PC-3 (cell line): Measurements from ENCODE around the gene AMD1. TPM values are rescaled to one million over a fixed set of nuclear protein-coding genes. Genes with fewer than 3 reads are reported as not detected.

ENCODE experiments used
- ATAC-seq: fragments of 200-7000 bp; cut with Tn5 transposase; 2 replicates; pipeline ENCODE4 v1.9.1; 2020; ENCODE audit warnings: mild to moderate bottlenecking, moderate library complexity
- BruUV-seq: library from RNA; stranded (reverse); fragments of 400-500 nt; replicated peaks from 2 replicates; lab custom pipeline; 2021; lab: Mats Ljungman, UMichigan
- CTCF ChIA-PET: fragments of 300-600 bp; sonication (Branson Sonifier 250); formaldehyde crosslinking; loops from one replicate; lab custom pipeline; 2022; ENCODE audit warnings: antibody characterized with exemption; lab: Charles Lee
- POLR2A ChIA-PET: fragments of 300-600 bp; sonication (Branson Sonifier 250); formaldehyde crosslinking; loops from one replicate; lab custom pipeline; 2022; ENCODE audit warnings: antibody characterized with exemption; ENCODE audit not compliant: unreplicated experiment; lab: Charles Lee
- DNase-seq: peaks from one replicate; pipeline ENCODE4 v3.0.0-alpha.2; 2015
- H2AFZ ChIP-seq: fragments of 300-600 bp; sonication (generic); 2 replicates; pipeline ENCODE4 v1.6.0; 2016; ENCODE audit warnings: antibody characterized with exemption, low read length
- H3F3A ChIP-seq: fragments of 300-600 bp; sonication (generic); one replicate; pipeline ENCODE4 v1.6.0; 2017; ENCODE audit warnings: antibody characterized with exemption, low read length, control low read depth, mild to moderate bottlenecking; ENCODE audit not compliant: unreplicated experiment
- H3K27ac ChIP-seq: fragments of 300-600 bp; sonication (generic); 2 replicates; pipeline ENCODE4 v1.5.1; 2016; ENCODE audit warnings: mild to moderate bottlenecking, low read length
- H3K27me3 ChIP-seq: fragments of 300-600 bp; sonication (generic); 2 replicates; pipeline ENCODE4 v1.6.1; 2016; ENCODE audit warnings: low read length, mixed read lengths
- H3K36me3 ChIP-seq: fragments of 300-600 bp; sonication (generic); 2 replicates; pipeline ENCODE4 v1.6.1; 2016; ENCODE audit warnings: low read depth, mixed run types, low read length, mixed read lengths
- H3K4me1 ChIP-seq: fragments of 300-600 bp; sonication (generic); 2 replicates; pipeline ENCODE4 v1.5.1; 2016; ENCODE audit warnings: low read length; ENCODE audit not compliant: insufficient read depth
- H3K4me2 ChIP-seq: fragments of 300-600 bp; sonication (generic); 2 replicates; pipeline ENCODE4 v1.6.0; 2016; ENCODE audit warnings: low read length
- H3K4me3 ChIP-seq: fragments of 300-600 bp; sonication (generic); 2 replicates; pipeline ENCODE4 v1.5.1; 2016; ENCODE audit warnings: mild to moderate bottlenecking, low read length, mixed read lengths
- H3K79me2 ChIP-seq: fragments of 300-600 bp; sonication (generic); 2 replicates; pipeline ENCODE4 v1.6.1; 2017; ENCODE audit warnings: low read length, mixed read lengths
- H3K9ac ChIP-seq: fragments of 300-600 bp; sonication (generic); 2 replicates; pipeline ENCODE4 v1.6.0; 2016; ENCODE audit warnings: mild to moderate bottlenecking, low read length
- H3K9me2 ChIP-seq: fragments of 300-600 bp; sonication (generic); replicated peaks from 2 replicates; pipeline ENCODE4 v1.6.1; 2016; ENCODE audit warnings: mixed run types, low read length, mixed read lengths
- H3K9me3 ChIP-seq: fragments of 300-600 bp; sonication (generic); 2 replicates; pipeline ENCODE4 v1.6.1; 2016; ENCODE audit warnings: low read length, mixed read lengths
- H4K20me1 ChIP-seq: fragments of 300-600 bp; sonication (generic); 2 replicates; pipeline ENCODE4 v1.6.1; 2016; ENCODE audit warnings: low read length, mixed read lengths
- CTCF ChIP-seq: fragments of 300-600 bp; sonication (generic); conservative IDR thresholded peaks from 2 replicates; pipeline ENCODE4 v1.5.1; 2017; ENCODE audit warnings: antibody characterized with exemption, low read depth, mild to moderate bottlenecking, low read length
- EZH2 ChIP-seq: fragments of 300-600 bp; sonication (generic); IDR thresholded peaks from one replicate; pipeline ENCODE4 v1.6.1; 2017; ENCODE audit warnings: antibody characterized with exemption, mild to moderate bottlenecking, low read length; ENCODE audit not compliant: unreplicated experiment
- EZH2phosphoT487 ChIP-seq: fragments of 300-600 bp; sonication (generic); IDR thresholded peaks from 2 replicates; pipeline ENCODE4 v1.6.1; 2018; ENCODE audit warnings: mild to moderate bottlenecking, antibody characterized with exemption, low read length, borderline replicate concordance
- intact Hi-C: fragments of 100-400 bp; cut with micrococcal nuclease; formaldehyde crosslinking; loops from 2 replicates; pipeline ENCODE4 v1.9.0; 2023
- total RNA-seq: library from RNA; depleted of rRNA; stranded (reverse); fragments of >200 nt; gene quantifications from 2 replicates; pipeline ENCODE4 v1.2.3, GENCODE V29; 2014

Gene AMD1
- total RNA-seq, 1 experiment from 2014 or later, result 72.5 TPM

DNA sequence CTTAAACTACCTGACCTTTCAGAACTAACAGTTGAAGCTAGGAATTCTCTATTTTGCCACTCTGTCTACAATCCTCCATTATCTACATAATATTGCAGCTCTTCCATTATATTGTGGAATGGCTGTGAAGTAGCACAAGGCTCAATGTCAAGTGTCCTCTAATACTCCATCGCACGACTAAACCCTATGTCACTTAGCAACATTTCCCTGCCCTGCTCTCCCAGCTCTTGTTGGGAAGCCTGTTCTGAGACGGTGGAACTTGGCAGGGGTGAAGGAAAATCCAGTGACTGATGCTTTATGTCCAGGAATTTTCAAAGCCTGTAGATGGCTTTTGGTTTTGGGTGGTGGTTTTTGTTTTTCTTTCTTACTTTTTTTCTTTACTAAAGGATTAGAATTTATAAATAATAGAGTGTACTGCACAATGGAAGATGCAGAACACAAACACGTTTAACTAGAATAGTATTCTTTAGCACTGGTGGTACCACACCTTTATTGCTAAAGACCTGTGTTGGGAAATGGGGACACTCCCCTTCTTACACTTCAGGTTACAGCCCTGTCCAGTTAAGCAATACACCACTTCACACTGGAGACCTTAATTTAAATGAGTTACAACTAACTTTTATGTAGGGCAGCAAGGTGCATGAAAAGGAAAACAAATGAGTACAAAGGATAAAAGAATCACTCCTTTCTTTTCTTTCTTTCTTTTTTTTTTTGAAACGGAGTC is 20.7 kb upstream of the AMD1 start:
- no TSS peak for BruUV-seq
- H3K27me3 ChIP-seq, result no peaks in the 10 kb centered on the region
- H4K20me1 ChIP-seq, result no peaks in the 10 kb centered on the region
- ATAC-seq (no peak), DNase-seq (no peak)
- H3F3A ChIP-seq, result no peaks in the 10 kb centered on the region
- H2AFZ ChIP-seq, result no peak overlapping the region
- H3K4me1 ChIP-seq, result no peaks in the 10 kb centered on the region
- no peak overlapping the region for H3K9ac ChIP-seq
- H3K9me3 ChIP-seq, result no peaks in the 10 kb centered on the region
- no peak overlapping the region for H3K4me2 ChIP-seq
- no peak overlapping the region for H3K27ac ChIP-seq
- H3K79me2 ChIP-seq, result no peaks in the 10 kb centered on the region
- no peaks in the 10 kb centered on the region for H3K9me2 ChIP-seq
- POLR2A ChIA-PET, result no interaction called here
- CTCF ChIA-PET, result no interaction called here
- intact Hi-C loops, result no loop called here
- H3K36me3 ChIP-seq, result no peaks in the 10 kb centered on the region
- TF ChIP-seq EZH2, result no peak
- TF ChIP-seq CTCF, result no peak
- no peak for TF ChIP-seq EZH2phosphoT487
- H3K4me3 ChIP-seq, result no peak overlapping the region

DNA sequence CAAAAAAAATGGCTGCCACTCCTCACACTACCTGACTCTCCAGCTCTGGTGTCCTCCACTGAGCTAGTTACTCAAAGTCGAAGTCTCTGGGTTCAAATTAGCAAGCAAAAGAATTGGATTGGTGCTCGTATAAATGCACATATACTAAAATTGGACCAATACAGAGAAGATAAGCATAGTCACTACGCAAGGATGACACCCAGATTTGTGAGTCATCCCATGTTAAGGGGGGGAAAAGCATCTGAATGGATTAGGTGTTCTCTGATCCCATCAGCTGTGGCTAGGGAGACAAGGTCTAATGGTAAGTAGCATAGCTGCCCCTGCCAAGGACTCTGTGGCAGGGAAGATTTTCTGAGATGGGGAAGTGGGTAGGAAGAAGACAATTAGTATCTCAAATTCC is 18.3 kb upstream of the AMD1 start:
- CTCF ChIA-PET, result no interaction called here
- Histone ChIP-seq H3K4me2 (no peak overlapping the region), H3K4me1 (no peaks in the 10 kb centered on the region), H3F3A (no peaks in the 10 kb centered on the region), H3K9me3 (no peaks in the 10 kb centered on the region), H3K27me3 (no peaks in the 10 kb centered on the region), H3K4me3 (no peak overlapping the region), H2AFZ (no peak overlapping the region), H3K27ac (no peak overlapping the region), H4K20me1 (no peaks in the 10 kb centered on the region), H3K79me2 (no peaks in the 10 kb centered on the region), H3K36me3 (no peaks in the 10 kb centered on the region), H3K9me2 (no peaks in the 10 kb centered on the region), H3K9ac (no peak overlapping the region)
- POLR2A ChIA-PET, result no interaction called here
- ATAC-seq (no peak), DNase-seq (no peak)
- intact Hi-C loops, result no loop called here
- BruUV-seq, result no TSS peak
- TF ChIP-seq EZH2 (no peak), CTCF (no peak), EZH2phosphoT487 (no peak)

DNA sequence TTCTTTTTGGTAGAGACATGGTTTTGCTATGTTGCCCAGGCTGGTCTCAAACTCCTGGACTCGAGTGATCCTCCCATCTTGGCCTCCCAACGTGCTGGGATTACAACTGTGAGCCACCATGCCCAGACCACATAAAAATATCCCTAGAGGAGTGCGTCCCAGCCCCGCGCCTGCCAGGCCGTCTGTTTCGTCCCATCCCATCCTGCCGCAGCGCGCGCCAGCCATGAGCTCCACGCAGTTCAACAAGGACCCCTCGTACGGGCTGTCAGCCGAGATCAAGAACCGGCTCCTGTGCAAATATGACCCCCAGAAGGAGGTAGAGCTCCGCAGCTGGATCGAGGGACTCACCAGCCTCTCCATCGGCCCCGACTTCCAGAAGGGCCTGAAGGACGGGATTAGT is 16.6 kb upstream of the AMD1 start:
- no peak for TF ChIP-seq EZH2
- TF ChIP-seq EZH2phosphoT487, result no peak
- no peak for TF ChIP-seq CTCF
- BruUV-seq, result no TSS peak
- POLR2A ChIA-PET, result no interaction called here

More for the DNA sequence above, 16.6 kb upstream of the AMD1 start:
- DNase-seq (no peak), ATAC-seq (no peak)
- H3K27ac ChIP-seq, result no peak overlapping the region
- intact Hi-C loops, result no loop called here
- H3K9ac ChIP-seq, result no peak overlapping the region
- no peak overlapping the region for H3K4me2 ChIP-seq
- H3K9me2 ChIP-seq, result no peaks in the 10 kb centered on the region
- H3F3A ChIP-seq, result no peaks in the 10 kb centered on the region
- CTCF ChIA-PET, result no interaction called here
- no peaks in the 10 kb centered on the region for H3K4me1 ChIP-seq
- no peaks in the 10 kb centered on the region for H3K36me3 ChIP-seq
- H3K79me2 ChIP-seq, result no peaks in the 10 kb centered on the region
- H3K9me3 ChIP-seq, result no peaks in the 10 kb centered on the region
- no peaks in the 10 kb centered on the region for H4K20me1 ChIP-seq
- no peak overlapping the region for H2AFZ ChIP-seq
- no peaks in the 10 kb centered on the region for H3K27me3 ChIP-seq
- no peak overlapping the region for H3K4me3 ChIP-seq
